ENCODE measurements around the gene DHRS13.
"Not testable (repeated sequence)": the region's sequence is repeated elsewhere in the genome, so short reads cannot be mapped to it uniquely, and the experiment has no call there.

DHRS13 gene

DNA sequence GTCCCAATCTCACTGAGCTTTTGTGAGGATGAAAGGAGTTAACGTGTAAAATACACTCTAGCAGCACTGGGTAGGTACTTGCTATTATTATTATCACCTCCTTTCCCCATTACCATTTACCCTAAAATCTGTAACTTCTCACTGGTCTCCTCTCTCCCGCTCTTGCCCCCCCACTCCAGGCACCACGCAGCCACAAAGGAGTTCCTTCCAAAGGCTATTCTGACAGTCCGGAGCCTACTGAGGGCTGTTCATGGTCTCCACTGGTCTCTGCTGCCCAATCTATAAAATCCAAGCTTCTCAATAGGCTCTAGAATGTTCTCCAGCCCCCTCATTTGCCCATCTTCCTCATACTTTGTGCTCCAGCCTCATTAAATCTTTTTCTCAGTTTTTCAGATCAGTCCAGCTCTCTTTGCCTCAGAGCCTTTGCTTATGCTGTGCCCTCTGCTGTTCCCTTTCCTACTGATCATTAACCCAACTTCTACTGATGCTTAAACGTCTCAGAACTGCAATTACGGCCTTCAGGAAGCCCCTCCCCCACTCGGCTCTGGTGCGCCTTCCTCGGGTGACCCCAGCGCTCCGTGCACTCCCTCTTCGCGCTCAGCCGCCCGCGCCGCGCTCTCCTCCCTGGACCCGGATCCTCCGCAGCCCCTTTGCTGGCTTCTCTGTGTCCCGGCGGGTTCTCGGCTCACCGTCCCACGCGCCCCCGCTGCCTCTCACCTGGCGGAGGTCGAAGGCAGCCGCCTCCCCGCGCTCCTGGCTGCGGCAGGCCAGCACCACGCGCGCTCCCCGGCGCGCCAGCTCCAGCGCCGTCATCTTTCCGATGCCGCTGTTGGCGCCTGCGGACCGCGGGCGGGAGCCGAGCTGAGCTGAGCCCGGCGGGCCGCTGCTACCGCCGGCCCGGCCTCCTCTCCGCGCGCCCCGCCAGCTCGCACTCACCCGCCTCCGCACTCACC is 737 bp downstream of the DHRS13 start:
- DNase-seq, result peak; percentile 90

DNA sequence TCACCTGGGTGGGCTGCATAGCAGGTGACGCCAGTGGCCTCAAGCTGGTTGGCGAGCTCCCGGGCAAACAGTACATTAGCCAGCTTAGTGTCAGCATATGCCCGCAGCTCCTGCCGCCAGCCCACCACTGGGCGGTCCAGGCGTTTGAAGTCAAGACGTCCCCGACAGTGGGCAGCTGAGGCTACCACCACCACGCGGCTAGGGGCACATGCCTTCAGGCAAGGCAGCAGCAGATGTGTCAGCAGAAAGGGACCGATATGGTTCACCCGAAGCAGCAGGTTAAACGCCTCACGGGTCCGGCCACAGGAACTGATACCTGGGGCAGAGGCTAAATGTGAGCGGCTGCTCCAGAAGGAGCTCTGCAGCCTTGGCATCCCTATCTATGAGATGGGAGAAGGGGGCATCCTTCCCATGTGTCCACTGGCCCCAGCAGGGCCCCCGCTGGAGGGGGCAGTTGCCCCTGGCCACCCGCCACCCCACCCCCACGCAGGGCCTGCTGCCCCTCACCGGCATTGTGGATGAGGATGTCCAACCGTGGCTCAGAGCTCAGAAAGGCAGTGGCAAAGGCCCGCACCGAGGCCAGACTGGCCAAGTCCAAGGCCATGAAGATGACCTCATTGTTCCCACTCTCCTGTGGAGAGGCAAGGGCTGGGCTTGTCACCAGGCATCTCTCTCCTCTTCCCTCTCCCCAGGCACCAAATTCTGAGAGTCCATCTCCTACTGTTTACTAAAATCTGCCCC is 1.7 kb downstream of the DHRS13 start:
- no peak for DNase-seq

DNA sequence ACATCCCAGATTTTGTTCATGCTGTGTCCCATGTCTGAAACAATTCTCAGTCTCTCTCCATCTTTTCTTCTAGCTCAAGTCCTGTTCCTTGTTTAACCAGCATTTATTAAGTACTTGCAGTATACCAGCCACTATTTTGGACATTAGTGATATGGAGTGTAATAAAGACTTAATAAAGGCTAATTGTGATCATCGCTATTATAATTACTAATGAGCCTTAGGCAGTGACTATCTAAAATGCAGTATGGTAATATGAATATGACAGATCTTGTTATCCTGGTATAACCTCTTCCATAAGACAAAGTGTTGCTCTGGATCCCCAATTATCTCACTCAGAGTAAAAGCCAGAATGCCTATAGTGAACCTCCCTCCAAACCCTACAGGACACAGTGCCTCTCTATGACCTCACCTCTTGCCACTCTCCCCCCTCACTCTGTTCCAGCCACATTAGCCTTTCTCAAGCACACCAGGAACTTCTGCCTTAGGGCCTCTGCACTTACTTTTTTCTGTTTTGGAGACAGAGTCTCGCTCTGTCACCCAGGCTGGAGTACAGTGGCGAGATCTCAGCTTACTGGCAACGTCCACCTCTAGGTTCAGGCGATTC is 3.6 kb downstream of the DHRS13 start:
- no peak for DNase-seq

DNA sequence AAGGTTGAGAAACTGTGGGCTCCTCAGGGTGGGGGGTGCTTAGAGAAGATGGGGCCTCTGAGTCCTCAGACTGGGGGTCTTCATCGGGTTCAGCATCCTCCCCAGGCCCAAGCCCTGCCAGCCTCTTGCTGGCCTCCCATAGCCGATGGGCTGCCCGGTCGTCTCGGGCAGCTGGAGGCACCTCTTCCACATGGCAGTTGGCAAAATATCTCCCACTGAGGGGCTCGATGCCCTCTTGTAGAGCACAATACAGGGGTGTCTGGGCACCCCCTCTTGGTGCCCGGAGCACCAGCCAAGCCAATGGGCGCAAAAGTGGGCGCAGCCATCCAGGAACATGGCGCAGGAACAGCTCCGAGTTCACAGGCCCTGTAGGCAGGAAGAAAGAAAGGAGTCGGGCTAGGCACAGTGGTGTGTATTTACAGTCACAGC is 4.3 kb downstream of the DHRS13 start:
- no peak for DNase-seq

DNA sequence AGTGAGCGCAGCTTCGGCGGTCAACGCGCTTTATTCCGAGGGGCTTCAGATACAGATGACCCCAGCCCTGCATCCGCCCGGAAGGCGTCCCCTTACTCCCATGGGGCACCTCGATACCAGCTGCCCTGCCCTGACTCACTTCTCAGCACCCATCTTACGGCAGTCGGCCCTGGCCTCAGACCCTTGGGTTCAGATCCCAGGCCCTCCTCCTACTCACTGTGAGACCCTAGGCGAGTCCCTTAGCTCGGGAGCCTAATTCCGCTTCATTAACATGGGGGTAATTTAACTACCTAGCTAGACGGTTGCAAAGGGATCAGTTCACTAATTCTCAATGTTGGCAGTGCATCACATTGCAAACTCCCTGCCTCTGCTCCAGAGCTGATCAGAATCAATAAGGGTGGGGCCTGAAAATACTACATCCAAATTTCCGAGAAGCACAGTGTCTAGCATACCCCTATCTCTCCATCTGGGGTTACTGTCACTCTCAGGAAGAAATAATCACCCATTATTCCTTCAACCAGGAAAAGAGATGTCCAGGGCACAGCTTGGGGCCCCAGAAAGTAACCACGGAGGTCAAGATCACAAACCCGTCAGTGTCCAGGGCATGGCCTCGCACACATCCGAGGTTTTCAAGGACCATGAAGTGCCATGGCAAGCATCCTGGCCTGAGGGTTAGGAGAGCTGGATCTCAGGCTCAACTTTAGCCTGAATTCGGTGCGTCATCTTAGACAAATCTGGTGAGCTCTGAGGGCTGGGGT is 4.9 kb downstream of the DHRS13 start:
- no peak for DNase-seq

DNA sequence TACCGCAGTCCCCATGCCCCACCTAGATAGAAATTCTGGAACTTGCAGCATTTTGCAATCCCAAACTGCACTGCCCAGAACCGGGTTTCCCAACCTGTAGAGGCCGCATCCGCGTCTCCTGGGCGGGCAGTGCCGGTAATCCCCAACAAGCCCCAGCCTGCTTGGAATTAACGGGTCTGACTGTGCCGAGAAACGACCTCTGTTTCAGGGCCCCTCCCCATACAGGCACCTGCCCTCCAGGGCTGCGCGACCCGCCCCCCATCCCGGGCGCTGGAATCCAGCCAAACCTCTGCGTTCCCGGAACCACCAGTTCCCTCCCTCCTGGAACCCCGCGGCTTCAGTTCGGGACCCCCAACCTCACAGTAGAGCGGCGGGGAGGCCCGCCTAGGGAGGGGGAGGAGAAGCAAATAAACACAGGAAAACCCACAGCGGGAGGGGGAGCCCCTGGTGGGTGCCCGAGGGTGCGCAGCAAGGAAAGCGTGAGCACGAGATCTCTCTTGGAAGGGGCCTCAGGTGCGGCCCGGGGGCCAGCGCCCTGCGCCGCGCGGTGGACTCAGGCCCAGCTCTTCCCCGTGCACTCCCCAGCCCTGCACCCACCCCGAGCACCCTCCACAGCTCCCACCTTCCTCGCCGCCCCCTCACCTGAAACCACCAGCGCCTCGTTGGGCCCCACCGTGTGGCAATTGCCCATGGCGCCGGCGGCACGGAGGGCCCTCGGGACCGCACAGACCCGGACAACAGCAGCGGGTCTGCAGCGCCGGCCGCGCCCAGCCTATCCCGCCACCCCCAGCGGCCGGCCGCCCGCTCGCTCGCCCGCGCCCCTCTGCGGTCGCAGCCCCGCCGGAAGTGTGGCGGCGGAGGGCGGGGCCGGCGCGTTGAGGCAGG is 5.8 kb downstream of the DHRS13 start, which contains the start of gene FLOT2:
Gene FLOT2 (minus strand): TSS at position 850 of the 885 bp plus-strand sequence. CDS start 159 bp downstream, at position 691.
- DNase-seq, result peak; percentile 79

DNA sequence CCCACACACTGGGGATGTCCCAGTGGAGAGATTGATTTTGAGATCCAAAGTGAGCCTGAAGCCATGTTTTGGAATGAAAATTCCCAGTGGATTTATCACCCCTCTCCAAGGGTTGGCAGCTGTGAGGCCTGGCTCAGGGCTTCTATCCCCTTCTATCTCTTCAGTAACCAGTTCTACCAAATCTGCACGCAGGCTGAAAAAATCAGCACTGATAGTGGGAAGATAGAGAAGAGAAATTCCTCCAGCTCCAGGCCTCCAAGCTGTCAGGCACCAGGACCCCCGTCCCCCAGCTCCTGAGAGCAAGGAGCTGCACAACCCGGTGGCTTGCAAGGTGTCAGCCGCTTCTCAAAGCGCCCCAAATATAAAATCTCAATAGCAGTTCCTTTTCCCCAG is 6.4 kb downstream of the DHRS13 start:
- no peak for DNase-seq

DNA sequence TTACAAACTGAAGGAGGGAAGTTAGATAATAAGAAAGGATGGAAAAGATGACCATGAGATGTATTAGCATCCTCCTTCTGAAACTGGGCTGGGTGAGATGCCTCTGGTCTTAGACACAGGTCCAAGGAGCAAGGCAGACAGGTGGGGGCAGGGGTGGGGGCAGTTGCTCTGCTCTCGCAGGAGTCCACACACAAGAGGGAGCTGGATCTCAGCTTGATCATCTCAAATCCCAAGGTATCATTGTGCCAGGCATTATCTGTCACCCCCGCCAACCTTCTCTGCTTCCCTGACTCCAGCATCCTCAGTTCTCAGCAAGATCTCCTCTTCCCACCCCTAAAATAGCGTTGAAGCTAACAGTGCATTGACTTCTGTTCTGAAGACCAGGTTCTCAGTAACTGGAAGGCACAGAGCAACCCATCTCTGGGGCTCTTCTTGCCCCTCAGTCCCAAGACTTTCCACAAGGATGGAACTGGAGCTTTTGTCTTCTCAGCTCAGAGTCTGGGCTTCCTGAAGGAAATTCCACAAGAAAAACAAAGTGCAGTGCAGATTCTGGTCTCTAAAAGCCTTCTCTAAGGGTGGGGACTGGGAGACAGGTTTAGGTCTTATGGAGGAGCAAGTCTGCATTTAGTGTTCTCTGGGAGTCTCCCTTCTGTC is 7.0 kb downstream of the DHRS13 start:
- DNase-seq, result peak; percentile 21

DNA sequence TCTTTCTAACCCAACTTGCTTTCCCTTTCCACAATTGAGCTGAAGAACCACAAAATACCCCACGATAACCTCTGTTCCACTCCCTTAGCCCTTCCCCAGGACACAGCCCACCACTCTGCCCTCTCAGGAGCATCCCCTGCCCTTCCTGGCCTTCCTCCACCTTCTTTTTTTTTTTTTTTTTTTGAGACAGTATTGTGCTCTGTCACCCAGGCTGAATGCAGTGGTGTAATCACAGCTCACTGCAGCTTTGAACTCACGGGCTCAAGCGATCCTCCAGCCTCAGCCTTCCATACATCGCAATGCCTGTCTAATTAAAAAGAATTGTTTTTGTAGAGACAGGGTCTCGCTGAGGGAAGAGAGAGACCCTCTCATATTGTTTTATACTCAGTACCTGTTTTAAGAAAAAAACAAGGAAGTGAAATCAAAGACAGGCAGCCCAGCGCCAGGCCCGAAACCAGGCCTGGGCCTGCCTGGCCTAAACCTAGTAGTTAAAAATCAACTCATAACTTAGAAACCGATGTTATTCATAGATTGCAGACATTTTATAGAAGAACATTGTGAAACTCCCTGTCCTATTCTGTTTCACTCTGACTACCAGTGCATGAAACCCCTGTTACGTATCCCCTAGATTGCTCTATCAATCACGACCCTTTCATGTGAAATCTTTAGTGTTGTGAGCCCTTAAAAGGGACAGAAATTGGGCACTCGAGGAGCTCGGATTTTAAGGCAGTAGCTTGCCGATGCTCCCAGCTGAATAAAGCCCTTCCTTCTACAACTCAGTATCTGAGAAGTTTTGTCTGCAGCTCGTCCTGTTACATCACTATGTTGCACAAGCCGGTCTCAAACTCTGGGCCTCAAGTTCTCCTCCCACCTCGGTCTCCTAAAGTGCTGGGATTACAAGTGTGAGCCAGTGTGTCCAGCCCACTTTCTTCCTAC is 9.4 kb downstream of the DHRS13 start:
- not testable (repeated sequence) for DNase-seq

DNA sequence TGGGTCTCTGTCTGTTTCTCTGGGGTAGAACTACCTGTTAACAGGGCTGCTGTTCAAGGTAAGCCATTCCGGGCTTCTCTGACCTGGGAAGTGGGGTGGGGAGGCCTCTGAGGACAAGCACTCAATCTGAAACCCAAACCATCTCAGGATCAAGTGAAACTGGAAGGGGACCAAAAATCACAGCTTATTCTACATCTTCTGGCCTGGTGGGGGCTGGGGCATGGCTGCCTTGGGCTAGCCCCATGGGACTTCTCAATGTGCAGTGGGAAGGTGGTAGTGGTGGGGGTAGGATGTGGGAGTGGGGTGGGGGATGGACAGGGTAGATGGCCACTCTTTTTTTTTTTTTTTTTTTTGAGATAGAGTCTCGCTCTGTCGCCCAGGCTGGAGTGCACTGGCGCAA is 10.9 kb downstream of the DHRS13 start:
- DNase-seq, result no peak

DNA sequence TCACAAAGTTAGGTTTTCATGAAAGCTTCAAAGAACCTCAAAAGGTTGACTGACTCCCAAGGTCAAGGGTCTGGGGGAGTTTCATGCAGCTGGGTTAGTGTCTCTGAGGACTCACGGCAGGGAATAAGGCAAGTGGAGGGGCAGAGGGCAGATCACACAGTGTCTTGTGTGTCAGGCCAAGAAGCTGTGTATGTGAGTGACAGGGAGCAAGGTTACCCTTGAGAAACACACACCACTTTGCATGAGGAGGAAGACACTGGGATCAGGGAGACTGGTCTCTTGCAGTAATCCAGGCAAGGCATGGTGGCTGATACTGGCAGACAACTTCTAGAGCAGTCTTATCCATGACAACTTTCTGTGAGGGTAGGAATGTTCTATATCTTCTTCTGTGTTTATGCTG is 11.7 kb downstream of the DHRS13 start:
- DNase-seq, result no peak

DNA sequence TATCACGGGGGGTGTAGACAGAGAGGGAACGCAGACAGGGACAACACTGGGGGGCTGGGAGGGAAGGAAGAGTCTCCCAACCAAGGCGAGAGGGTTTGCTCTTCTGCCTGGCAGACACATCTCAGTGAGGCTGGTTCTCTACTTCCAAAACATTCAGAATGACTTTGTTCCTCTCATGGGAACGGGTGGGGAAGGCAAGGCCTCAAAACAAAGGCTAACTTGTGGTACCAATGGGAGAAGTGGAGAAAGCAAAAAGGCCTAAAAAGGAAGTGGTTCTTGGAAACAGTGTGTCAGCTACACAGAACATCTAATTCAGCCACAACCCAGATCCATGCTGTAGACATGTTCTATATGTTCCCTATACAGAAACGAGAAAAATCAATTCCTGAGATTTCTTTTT is 12.9 kb downstream of the DHRS13 start:
- DNase-seq, result no peak

DNA sequence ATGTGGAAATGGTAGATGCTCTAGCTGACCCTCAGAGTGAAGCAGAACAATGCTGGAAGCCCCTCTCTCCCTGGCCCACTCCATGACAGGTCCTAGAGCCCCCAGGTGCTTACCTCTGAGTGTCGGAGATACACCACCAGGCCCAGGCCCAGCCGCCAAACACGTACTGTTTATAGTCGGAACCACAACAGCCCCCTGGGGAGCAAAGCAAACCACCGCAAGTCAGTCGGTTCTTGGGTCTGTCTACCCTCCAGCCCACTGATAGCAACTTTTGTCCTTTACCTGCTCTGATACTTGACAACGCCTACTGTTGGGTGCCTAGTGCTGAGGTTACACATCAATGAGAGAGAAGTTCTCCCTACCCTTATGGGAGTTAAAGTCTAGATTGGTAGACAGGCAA is 14.0 kb downstream of the DHRS13 start:
- no peak for DNase-seq

DNA sequence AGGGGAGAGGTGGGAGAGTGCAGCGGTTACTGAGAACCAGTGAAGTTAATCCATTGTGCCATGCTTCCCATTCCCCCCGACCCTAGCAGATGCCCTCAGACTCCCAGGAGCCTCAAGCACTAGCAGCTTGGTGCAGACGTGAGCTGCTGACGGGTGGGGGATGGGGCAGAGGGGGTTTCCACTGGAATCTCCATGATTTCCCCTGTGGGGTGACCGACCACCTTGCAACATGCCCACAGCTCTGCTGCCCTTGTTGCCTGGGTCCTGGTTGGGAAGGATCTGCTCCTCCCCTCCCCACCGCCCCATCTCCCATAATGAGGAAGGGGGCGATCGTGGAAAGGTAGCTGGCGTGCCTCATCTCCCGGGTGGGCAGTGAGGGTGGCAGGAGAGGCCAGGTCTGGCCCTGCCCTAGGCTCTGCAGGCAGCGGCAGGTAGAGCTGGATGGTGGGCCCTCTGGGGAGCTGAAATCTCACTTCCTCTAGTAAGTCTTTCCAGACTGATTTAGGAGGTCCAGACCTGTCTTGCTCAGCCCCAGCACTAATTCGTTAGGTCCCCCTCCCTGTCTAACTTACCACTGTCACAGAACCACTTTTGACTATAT is 14.9 kb downstream of the DHRS13 start:
- DNase-seq, result no peak

DNA sequence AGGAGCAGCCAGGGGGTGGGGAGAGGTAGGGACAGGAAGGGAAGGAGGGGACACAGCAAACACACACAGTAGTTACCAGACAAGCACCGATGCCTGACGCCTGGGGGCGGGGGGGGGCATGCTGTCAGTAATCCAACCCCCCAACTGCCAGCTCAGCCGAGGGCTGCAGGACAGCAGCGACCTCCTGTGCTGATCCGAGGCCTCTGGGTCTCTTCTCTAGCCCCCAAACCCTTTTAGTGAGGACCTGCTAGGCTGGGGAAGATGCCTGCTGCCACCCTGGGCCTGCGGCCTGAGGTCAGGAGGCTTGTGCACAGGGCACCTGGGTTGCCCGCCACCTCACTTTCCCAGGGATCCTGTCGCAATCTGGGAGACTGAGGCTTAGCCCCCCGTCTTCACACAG is 16.9 kb downstream of the DHRS13 start:
- no peak for DNase-seq

DNA sequence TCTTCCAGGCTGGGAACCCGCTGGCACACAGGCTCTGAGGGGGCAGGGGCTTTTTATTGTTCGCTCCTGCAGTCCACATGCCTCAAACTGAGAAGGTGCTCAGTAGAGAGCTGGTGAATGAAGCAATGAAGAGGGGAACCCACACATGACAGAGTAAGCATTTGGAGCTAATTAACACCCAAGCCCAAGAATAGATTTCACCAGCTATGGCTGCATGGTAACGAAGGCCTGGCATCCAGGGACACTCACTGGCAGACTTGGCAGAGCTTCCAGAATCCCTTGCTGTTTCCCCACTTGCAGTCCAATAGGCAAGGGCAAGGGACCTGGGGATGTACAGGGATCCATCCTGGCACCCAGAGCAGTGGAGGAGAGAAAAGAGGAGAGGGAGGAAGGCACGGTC is 17.5 kb downstream of the DHRS13 start:
- no peak for DNase-seq

DNA sequence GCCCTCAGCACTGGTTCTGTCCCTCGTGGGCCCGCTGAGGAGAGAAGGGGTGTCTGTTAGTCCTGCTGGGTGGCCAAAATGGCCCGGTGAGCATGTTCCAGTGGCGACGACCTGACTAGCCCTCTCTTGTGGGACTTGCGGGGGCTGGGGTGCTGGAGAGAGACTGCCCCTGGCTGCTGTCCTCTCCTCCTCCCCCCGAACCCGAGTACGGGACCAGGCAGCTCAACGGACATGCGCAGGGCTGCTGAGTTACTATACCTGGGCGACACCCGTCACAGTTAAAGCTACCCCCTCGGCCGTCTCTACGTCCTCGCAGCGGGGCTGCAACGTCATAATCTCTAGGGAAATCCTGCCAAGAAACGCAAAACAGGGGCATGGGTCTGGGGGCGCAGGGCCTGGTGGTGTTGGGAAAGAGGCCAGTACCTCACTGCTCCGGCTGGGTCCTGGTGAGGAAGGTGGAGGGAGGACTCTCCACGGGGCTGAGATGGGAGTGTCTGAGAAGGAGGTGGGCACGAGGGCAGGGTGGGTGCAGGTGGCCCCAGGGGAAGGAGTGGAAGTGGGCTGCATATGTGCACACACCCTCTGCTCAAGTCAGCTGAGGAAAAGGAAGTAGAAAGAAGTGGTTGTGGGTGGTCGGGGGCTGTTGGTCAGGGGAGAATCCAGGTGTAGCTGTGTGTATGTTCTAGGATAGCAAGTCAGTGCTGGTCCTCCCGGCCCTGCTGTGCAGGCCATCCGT is 18.7 kb downstream of the DHRS13 start:
- DNase-seq, result no peak

DNA sequence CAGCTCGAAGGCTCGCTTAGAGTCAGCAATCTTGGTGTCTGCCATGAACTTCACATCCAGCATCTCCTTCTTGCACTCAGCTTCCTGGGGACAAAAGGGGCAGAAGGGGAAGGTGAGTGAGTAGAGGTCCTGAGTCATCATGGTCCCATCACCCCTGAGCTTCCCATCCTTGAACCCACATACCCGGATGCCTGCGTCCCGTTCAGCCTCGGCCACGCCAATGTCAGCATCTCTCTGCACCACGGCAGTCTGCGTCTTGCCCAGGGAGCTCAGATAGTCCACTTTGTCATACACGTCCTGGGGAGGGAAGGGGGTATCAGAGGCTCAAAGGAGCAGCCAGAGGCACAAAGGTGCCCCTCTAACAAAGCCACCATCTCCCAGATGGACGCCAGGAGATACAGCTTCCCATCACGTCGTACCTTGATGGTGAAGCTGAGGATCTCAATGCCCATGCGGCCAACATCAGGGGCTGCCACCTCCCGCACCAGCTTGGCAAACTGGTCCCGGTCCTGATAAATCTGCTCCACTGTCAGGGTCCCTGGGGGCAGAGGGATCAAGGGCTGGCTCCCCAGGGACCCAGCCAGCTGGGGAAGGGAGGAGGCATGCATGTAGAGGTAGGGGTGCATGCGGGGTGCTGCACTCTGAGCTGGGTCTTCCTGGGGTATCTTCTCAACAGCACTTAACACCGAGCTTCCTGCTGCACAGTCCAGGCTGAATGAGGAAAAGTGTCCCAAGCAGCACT is 20.6 kb downstream of the DHRS13 start:
- DNase-seq, result no peak

Data from retina (tissue), 1 donor.